RWPE1 (cell line): Measurements from ENCODE around the gene NCK1.

Experiments used
- CTCF ChIA-PET: fragments of 350-600 bp; sonication (Branson Sonifier 250); formaldehyde crosslinking; extraction: SDS; loops from one replicate; lab custom pipeline; 2021; lab: Yijun Ruan, JAX
- POLR2A ChIA-PET: fragments of 400-600 bp; formaldehyde crosslinking; extraction: SDS; loops from one replicate; lab custom pipeline; 2020; ENCODE audit warnings: antibody characterized with exemption; ENCODE audit not compliant: low non-redundant PET; lab: Yijun Ruan, JAX
- DNase-seq: peaks from one replicate; pipeline ENCODE4 v3.0.0; 2012; ENCODE audit warnings: low spot score
- H3K27ac ChIP-seq: fragments of 450-650 bp; 2 replicates; pipeline ENCODE4 v1.5.1; 2017
- TF ChIP-seq, protein P1 (sequence below): fragments of 450-650 bp; conservative IDR thresholded peaks from 2 replicates; pipeline ENCODE4 v1.5.1; 2017; ENCODE audit warnings: low read depth, mild to moderate bottlenecking

The NCK1 gene

DNA sequence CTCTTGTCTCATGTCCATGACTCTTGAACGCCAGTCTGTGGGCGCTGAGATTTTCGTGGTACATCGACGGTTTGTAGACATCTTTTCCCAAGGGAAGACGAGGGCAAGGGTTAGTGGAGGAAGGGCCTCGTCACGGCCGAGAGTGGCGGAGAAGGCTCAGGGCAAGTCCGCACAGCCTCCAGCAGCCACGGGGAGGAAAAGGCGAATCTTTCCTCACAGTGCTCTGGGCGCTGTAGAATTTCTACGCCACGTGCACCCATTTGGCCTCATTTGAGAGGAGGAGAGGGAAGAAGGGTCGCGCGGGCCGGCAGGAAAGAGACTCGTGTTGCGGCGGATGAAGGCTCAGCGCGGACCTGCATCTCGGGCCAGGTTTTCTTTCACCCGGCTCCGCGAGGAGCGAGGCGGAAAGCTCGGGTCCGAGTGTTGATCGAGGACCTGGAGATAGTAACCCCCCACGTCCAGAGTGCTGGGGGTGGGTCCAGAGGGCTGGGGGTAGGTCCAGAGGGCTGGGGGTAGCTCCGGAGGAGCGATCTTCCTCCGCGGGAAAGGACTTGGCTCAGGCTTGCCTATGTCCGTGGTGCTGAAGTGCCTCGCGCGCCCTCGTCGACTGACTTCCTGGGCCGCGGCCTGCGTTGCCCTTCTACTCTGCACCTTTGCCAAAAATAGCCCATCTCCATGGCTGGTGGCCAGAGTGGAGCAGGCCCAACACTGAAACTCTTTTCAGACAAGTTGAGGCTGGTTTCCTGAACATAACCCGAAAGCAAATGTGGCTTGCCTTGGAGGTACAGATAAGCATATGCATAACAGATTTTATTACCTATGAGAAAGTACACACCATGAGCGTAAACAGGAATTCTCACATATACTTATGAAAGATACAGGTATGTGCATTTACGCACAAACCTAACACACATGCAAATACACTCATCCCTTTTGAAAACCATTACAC is 42.0 kb upstream of the NCK1 start:
- peak; percentile 46 for DNase-seq
- POLR2A ChIA-PET: no interaction called here
- CTCF ChIA-PET: no interaction called here
- H3K27ac ChIP-seq: peak overlapping the region; percentile 84
- TF ChIP-seq, protein P1, sequence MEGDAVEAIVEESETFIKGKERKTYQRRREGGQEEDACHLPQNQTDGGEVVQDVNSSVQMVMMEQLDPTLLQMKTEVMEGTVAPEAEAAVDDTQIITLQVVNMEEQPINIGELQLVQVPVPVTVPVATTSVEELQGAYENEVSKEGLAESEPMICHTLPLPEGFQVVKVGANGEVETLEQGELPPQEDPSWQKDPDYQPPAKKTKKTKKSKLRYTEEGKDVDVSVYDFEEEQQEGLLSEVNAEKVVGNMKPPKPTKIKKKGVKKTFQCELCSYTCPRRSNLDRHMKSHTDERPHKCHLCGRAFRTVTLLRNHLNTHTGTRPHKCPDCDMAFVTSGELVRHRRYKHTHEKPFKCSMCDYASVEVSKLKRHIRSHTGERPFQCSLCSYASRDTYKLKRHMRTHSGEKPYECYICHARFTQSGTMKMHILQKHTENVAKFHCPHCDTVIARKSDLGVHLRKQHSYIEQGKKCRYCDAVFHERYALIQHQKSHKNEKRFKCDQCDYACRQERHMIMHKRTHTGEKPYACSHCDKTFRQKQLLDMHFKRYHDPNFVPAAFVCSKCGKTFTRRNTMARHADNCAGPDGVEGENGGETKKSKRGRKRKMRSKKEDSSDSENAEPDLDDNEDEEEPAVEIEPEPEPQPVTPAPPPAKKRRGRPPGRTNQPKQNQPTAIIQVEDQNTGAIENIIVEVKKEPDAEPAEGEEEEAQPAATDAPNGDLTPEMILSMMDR: no peak

DNA sequence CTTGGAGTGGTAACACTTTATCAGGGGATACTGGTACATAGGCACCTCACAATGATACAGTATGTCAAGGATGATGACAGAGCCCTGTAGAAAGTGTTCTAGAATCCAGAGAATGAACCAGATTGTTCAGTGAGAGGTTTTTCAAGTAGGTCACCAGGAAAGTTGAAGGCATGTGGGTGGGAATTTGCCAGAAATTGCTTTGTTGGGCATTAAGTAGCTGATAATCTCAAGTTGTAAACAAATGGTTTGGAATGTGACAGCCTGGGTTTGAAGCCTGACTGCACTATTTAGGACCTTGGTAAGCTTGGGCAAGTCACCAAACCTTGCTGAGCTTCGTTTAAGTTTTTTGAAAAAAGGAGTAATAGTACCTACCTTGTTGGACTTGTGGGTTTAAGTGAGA is 30.5 kb upstream of the NCK1 start:
- DNase-seq: no peak
- TF ChIP-seq, protein P1: no peak
- ChIA-PET POLR2A (no interaction called here), CTCF (no interaction called here)
- no peak overlapping the region for H3K27ac ChIP-seq

DNA sequence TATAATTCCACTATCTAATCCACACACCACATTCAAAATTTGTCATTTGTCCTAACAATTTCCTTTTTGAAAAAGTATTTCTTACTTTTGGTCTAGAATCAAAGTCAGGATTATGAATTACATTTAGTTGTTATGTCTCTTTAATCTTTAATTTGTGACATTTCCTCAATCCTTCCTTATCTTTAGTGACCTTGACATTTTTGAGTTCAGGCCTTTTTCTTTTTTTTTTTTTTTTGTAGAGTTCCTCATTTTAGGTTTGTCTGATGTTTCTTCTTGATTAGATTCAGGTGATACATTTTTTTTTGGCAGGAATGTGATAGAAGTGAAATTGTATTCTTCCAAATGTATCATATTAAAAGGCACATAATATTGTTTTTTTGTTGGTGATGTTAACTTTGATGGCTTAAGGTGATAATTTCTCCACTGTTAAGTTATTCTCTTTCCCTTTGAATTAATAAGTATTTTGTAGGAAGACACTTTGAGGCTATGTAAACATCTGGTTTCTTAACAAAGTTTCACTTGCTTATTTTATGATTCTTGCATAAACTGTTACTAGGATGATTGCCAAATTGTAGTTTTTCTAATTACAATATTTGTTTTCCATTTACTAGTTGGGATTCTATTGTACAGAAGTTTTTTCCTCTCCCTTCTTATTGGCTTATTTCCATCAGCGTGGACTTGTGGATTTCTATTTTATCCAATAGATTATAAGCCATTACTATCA is 26.8 kb upstream of the NCK1 start:
- H3K27ac ChIP-seq: no peak overlapping the region
- ChIA-PET CTCF (no interaction called here), POLR2A (no interaction called here)
- TF ChIP-seq, protein P1: no peak
- no peak for DNase-seq

DNA sequence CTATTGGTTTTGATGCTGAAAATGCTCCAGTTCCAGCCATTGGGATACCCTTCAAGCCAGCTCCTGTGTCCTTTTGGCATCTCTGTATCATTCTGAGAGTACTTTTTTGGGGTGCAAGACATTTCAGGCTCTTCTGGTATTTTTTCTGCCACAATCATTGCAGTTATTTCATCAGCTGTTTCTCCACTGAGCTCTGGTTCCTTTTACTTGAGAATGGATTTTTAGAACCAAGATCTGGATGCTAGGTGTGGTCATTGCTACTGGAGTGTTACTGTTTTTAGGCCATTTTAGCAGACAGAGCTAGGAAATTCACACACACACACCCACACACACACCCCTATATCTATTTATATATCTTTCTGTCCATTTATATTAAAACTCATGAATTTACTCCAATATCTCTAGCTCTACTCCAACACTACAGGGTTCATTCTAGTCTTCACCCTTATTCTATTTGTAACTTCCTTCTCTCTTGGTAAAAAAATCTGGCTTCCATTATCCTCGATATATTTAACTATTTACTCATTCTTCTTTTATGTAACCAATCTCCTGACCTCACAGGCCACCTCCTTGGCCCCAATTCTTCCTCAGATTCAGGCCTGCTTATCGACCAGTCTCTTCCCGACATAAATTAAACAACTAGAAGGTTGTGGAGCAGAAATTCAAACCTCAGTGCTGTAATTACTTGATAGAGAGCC is 26.0 kb upstream of the NCK1 start:
- POLR2A ChIA-PET: no interaction called here
- TF ChIP-seq, protein P1: no peak
- no peak for DNase-seq
- CTCF ChIA-PET: no interaction called here
- H3K27ac ChIP-seq: no peak overlapping the region

DNA sequence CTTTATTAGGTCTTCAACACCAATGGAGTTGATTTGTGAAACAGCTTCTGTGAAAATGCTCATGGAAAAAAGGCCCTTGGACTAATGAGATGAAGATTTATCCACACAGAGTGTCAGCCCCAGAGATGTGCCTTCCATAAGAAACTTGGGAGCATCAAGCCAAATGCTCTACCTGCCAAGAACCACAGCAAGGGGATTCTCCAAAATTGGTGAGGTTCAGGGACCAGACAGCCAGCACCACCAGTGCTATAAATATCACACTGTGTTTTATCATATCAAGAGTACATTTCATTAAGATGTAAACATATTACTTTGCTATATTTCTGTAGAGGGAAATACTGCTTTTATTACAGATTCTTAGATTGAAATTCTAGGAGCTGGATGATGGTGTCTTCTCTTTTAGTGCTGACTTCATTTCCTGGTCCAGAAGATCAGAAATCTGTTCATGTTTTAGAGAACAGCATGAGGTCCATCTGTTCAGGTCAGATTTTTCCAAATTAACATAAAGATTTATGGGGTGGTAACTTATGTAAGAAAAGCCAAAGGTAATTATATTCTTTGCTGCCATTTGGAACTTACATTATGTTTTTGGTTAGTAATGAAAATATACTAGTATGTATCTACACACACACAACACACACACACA is 25.4 kb upstream of the NCK1 start:
- TF ChIP-seq, protein P1: no peak
- CTCF ChIA-PET: no interaction called here
- no peak overlapping the region for H3K27ac ChIP-seq
- POLR2A ChIA-PET: no interaction called here
- DNase-seq: no peak
